ENCODE results near the gene NUAK1.
"Not testable (repeated sequence)": the region's sequence is repeated elsewhere in the genome, so short reads cannot be mapped to it uniquely, and the experiment has no call there.

NUAK1 gene

GRCh38 chr12:106016601-106017278 is 122.0 kb downstream of the NUAK1 start:
- not testable (repeated sequence) for H3K4me3 Mint-ChIP-seq, H3K27ac Mint-ChIP-seq, DNase-seq, H3K4me1 Mint-ChIP-seq, ATAC-seq
- Mint-ChIP-seq H3K27me3 (peaks cover 18% of the 10 kb centered on the region), H3K9me3 (peaks cover 20 to 26% of the 10 kb centered on the region in 2 donors)

- Mint-ChIP-seq H3K4me1 (no peaks in the 10 kb centered on the region), H3K9me3 (peaks cover 20 to 26% of the 10 kb centered on the region in 2 donors), H3K27me3 (peaks cover 18% of the 10 kb centered on the region), H3K4me3 (no peak overlapping the region), H3K27ac (no peak overlapping the region)
- DNase-seq: no peak
- no peak for ATAC-seq
Measured at GRCh38 chr12:106015646-106016045, 123.1 kb downstream of the NUAK1 start.

- DNase-seq (no peak), ATAC-seq (no peak)
- Mint-ChIP-seq H3K27me3 (peaks cover 8% of the 10 kb centered on the region), H3K4me1 (no peaks in the 10 kb centered on the region), H3K27ac (no peak overlapping the region), H3K9me3 (peaks cover 11 to 13% of the 10 kb centered on the region in 2 donors), H3K4me3 (no peak overlapping the region)
Measured at GRCh38 chr12:106013941-106014340, 124.8 kb downstream of the NUAK1 start.
